ENCODE results near the gene CD300LG.

CD300LG gene

GRCh38 chr17:43882761-43883415 is 35.9 kb downstream of the CD300LG start:
- no peak for ATAC-seq
- TF ChIP-seq, protein P1, sequence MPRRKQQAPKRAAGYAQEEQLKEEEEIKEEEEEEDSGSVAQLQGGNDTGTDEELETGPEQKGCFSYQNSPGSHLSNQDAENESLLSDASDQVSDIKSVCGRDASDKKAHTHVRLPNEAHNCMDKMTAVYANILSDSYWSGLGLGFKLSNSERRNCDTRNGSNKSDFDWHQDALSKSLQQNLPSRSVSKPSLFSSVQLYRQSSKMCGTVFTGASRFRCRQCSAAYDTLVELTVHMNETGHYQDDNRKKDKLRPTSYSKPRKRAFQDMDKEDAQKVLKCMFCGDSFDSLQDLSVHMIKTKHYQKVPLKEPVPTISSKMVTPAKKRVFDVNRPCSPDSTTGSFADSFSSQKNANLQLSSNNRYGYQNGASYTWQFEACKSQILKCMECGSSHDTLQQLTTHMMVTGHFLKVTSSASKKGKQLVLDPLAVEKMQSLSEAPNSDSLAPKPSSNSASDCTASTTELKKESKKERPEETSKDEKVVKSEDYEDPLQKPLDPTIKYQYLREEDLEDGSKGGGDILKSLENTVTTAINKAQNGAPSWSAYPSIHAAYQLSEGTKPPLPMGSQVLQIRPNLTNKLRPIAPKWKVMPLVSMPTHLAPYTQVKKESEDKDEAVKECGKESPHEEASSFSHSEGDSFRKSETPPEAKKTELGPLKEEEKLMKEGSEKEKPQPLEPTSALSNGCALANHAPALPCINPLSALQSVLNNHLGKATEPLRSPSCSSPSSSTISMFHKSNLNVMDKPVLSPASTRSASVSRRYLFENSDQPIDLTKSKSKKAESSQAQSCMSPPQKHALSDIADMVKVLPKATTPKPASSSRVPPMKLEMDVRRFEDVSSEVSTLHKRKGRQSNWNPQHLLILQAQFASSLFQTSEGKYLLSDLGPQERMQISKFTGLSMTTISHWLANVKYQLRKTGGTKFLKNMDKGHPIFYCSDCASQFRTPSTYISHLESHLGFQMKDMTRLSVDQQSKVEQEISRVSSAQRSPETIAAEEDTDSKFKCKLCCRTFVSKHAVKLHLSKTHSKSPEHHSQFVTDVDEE (CRISPR knock-in tag; IDR thresholded peaks at IDR 0.05), result no peak
- TF ChIP-seq ARNTL (CRISPR knock-in tag; IDR thresholded peaks at IDR 0.05; ENCODE audit: borderline replicate concordance, low read depth) (no peak), GLIS3 (CRISPR knock-in tag; IDR thresholded peaks at IDR 0.05) (no peak), ZFP3 (CRISPR knock-in tag; IDR thresholded peaks at IDR 0.05) (no peak), POU6F1 (CRISPR knock-in tag; IDR thresholded peaks at IDR 0.05; ENCODE audit: borderline replicate concordance, low read depth) (no peak), OSR1 (CRISPR knock-in tag; IDR thresholded peaks at IDR 0.05) (no peak), ESRRG (CRISPR knock-in tag; IDR thresholded peaks at IDR 0.05) (no peak)
- TF ChIP-seq, protein P2, sequence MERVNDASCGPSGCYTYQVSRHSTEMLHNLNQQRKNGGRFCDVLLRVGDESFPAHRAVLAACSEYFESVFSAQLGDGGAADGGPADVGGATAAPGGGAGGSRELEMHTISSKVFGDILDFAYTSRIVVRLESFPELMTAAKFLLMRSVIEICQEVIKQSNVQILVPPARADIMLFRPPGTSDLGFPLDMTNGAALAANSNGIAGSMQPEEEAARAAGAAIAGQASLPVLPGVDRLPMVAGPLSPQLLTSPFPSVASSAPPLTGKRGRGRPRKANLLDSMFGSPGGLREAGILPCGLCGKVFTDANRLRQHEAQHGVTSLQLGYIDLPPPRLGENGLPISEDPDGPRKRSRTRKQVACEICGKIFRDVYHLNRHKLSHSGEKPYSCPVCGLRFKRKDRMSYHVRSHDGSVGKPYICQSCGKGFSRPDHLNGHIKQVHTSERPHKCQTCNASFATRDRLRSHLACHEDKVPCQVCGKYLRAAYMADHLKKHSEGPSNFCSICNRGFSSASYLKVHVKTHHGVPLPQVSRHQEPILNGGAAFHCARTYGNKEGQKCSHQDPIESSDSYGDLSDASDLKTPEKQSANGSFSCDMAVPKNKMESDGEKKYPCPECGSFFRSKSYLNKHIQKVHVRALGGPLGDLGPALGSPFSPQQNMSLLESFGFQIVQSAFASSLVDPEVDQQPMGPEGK (CRISPR knock-in tag; IDR thresholded peaks at IDR 0.05; ENCODE audit: borderline replicate concordance), result no peak

DNA sequence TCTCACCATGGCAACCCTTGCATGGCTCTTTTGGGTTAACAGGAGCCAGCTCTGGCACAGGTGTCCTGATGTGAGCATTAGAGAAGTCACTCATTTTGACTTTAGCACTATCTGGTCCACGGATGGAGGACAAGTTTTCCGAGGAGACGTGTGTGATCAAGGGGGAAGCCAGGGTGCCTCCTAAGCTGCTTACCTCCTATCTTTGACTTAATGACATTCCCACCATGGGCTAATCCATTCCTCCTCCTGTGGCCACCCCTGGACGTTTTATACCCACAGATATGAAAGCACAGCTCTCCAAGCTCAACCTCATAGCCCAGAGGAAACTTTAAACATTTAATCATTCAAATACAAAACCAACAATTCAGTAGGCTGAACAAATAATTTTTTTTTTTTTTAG is 41.6 kb downstream of the CD300LG start:
- no peak for ATAC-seq
- TF ChIP-seq, protein P2 (CRISPR knock-in tag; IDR thresholded peaks at IDR 0.05; ENCODE audit: borderline replicate concordance), result no peak
- TF ChIP-seq CSRNP3 (CRISPR knock-in tag; IDR thresholded peaks at IDR 0.05), result no peak
- no peak for TF ChIP-seq RARB (CRISPR knock-in tag; IDR thresholded peaks at IDR 0.05)
- no peak for TF ChIP-seq ZFP30 (CRISPR knock-in tag; IDR thresholded peaks at IDR 0.05)
- TF ChIP-seq GLIS3 (CRISPR knock-in tag; IDR thresholded peaks at IDR 0.05), result no peak
- TF ChIP-seq SNAI2 (CRISPR knock-in tag; IDR thresholded peaks at IDR 0.05), result no peak
- TF ChIP-seq ZFP3 (CRISPR knock-in tag; IDR thresholded peaks at IDR 0.05), result no peak
- no peak for TF ChIP-seq PPARA (CRISPR knock-in tag; IDR thresholded peaks at IDR 0.05; ENCODE audit: borderline replicate concordance)
- TF ChIP-seq OSR1 (CRISPR knock-in tag; IDR thresholded peaks at IDR 0.05), result no peak
- TF ChIP-seq, protein P1 (CRISPR knock-in tag; IDR thresholded peaks at IDR 0.05), result no peak
- no peak for TF ChIP-seq CSDC2 (CRISPR knock-in tag; IDR thresholded peaks at IDR 0.05)
- TF ChIP-seq, protein P3, sequence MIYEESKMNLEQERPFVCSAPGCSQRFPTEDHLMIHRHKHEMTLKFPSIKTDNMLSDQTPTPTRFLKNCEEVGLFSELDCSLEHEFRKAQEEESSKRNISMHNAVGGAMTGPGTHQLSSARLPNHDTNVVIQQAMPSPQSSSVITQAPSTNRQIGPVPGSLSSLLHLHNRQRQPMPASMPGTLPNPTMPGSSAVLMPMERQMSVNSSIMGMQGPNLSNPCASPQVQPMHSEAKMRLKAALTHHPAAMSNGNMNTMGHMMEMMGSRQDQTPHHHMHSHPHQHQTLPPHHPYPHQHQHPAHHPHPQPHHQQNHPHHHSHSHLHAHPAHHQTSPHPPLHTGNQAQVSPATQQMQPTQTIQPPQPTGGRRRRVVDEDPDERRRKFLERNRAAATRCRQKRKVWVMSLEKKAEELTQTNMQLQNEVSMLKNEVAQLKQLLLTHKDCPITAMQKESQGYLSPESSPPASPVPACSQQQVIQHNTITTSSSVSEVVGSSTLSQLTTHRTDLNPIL (CRISPR knock-in tag; IDR thresholded peaks at IDR 0.05; ENCODE audit: low read depth), result no peak

All from SK-N-SH treated with all-trans-retinoic acid at 6 μM for 48 hours (cell line).